GM13977 (cell line): ENCODE data around the gene TAF1.

Experiments used
- DNase-seq: peaks from one replicate; pipeline ENCODE4 v3.0.0; 2012; ENCODE audit warnings: low spot score
- in situ Hi-C: fragments of 300-500 bp; cut with MboI; formaldehyde crosslinking; loops from one replicate; pipeline ENCODE4 v1.12.0; 2022; ENCODE audit warnings: low sequenced_read_pairs, low pct_unique_long_range_greater_than_20kb, mixed read lengths, inconsistent platforms; ENCODE audit not compliant: unreplicated experiment
- TF ChIP-seq, protein P1 (sequence below): IDR thresholded peaks from 2 replicates; pipeline ENCODE4 v1.5.1; 2012; ENCODE audit warnings: mild to moderate bottlenecking, control low read depth; ENCODE audit not compliant: insufficient read depth; ENCODE audit errors: extremely low read depth, missing control alignments

The TAF1 gene

DNA sequence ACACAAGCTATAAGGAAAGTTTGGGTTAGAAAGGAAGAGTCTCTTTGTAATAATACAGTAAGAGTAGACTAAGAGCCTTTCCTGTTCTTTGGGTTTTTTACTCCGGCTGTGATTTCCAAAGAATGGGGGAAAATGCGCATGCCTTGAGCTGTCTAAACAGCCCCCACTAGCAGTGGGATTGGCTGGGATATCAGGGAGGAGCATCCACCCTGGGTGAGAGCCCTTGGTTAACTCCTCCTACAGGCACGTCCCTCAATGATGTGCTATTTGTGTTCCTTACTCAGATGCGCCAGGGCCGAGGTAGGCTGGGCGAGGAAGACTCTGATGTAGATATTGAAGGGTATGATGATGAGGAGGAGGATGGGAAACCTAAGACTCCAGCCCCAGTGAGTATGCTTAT, 92.7 kb downstream of the TAF1 start:
- in situ Hi-C loops = no loop called here
- DNase-seq = no peak
- TF ChIP-seq, protein P1, sequence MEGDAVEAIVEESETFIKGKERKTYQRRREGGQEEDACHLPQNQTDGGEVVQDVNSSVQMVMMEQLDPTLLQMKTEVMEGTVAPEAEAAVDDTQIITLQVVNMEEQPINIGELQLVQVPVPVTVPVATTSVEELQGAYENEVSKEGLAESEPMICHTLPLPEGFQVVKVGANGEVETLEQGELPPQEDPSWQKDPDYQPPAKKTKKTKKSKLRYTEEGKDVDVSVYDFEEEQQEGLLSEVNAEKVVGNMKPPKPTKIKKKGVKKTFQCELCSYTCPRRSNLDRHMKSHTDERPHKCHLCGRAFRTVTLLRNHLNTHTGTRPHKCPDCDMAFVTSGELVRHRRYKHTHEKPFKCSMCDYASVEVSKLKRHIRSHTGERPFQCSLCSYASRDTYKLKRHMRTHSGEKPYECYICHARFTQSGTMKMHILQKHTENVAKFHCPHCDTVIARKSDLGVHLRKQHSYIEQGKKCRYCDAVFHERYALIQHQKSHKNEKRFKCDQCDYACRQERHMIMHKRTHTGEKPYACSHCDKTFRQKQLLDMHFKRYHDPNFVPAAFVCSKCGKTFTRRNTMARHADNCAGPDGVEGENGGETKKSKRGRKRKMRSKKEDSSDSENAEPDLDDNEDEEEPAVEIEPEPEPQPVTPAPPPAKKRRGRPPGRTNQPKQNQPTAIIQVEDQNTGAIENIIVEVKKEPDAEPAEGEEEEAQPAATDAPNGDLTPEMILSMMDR = no peak

DNA sequence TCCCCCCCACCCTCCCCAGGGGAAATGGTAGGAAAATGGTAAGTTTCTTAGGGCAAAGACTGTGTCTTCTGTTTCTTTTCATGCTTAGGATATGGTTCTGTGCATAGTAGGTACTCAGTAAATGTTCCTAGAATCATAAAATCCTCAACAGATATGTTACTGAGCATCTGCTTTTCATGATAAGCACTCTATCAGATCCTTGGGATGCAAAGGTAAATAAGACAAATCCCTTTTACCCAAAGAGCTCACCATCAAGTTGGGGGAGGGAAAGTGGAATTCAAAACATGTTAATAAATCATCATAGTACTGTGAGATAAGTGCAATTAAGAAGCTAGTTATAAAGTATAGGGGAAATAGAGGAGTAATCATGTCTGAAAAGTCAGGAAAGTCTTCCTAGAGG, 98.8 kb downstream of the TAF1 start:
- in situ Hi-C loops = no loop called here
- TF ChIP-seq, protein P1 = no peak
- no peak for DNase-seq

DNA sequence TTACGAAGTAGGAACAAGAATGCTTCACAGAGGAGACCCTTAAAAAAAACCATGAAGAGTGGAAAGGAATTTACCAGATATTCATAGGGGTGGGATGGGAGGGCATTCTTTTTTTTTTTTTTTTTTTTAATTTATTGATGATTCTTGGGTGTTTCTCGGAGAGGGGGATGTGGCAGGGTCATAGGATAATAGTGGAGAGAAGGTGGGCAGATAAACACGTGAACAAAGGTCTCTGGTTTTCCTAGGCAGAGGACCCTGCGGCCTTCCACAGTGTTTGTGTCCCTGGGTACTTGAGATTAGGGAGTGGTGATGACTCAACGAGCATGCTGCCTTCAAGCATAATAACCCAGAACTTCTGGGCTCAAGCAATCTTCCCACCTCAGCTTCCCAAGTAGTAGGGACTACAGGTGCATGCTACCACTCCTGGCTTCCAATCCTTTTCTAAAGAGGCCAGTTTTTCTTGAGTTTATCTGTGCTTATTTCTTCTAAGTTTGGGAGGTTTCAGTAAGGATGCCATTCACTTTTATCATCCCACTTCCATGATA, 100.9 kb downstream of the TAF1 start:
- in situ Hi-C loops = no loop called here
- TF ChIP-seq, protein P1 = no peak
- DNase-seq = no peak

DNA sequence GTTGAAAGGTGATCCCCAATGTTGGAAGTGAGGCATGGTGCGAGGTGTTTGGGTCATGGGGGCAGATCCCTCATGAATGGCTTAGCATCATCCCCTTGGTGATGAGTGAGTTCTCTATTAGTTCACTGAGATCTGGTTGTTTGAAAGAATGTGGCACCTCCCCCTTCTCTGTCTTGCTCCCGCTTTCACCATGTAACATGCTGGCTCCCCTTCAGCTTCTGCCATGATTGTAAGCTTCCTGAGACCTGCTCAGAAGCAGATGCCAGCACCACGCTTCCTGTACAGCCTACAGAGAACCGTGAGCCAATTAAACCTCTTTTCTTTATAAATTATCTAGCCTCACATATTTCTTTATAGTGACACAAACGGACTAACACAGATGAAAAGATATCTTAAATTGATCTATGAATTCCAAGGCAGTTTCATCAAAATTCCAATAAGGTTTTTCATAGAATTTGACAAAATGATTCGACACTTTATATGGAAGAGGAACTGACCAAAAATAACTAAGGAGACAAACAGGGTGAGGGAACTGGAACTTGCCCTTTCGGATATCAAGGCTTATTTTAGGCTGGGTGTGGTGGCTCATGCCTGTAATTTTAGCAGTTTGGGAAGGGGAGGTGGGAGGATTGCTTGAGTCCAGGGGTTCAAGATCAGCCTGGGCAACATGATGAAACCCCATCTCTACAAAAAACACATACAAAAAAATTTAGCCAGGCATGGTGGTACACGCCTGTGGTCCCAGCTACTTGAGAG, 109.8 kb downstream of the TAF1 start:
- DNase-seq = no peak
- TF ChIP-seq, protein P1 = no peak
- in situ Hi-C loops = no loop called here

DNA sequence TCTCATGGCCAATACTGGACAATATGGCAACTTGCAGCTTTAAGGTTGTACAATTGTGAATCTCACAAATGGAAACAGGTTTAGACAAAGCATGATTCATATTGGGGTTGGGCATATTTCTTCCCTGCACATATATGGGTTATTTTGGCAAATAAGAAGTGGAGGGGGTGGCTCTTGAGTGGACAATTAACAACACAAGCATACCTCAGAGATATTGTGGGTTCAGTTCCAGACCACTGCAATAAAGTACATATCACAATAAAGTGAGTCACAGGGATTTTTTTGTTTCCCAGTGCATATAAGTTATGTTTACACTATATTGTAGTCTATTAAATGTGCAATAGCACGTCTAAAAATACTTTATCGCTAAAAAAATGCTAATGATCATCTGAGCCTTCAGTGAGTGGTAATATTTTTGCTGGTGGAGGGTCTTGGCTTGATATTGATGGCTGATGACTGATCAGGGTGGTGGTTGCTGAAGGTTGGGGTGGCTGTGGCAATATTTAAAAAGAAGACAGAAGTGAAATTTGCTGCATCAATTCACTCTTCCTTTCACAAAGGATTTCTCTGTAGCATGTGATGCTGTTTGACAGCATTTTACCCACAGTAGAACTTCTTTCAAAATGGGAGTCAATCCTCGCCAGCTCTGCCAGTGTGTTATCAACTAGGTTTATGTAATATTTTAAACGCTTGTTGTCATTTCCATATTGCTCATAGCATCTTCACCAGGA, 116.2 kb downstream of the TAF1 start:
- in situ Hi-C loops = no loop called here
- DNase-seq = no peak
- TF ChIP-seq, protein P1 = no peak

DNA sequence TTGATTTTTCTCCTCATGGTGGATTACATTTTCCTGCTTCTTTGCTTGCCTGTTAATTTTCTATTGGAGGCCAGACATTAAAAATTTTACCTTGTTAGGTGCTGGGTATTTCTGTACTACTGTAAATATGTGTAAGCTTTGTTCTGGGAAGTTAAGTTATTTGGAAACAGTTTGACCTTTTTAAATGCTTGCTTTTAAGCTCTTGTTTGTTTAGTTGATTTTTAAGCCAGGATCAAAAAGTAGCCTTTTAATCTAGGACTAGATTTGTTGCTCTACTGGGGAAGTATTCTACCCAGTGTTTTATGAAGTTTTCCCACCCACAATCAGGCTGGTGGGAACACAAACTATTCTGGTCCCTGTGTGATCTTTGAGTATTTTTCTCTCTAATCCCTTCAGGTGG, 121.7 kb downstream of the TAF1 start:
- no peak for DNase-seq
- in situ Hi-C loops = no loop called here
- TF ChIP-seq, protein P1 = no peak
